GM12873 (cell line): Measurements from ENCODE around the gene ADGRA3.

ENCODE experiments used
- TF ChIP-seq, protein P1 (sequence below): IDR thresholded peaks from 2 replicates; pipeline ENCODE4 v1.5.1; 2012; ENCODE audit warnings: low read depth, mild to moderate bottlenecking, moderate library complexity, low read length, control low read depth; ENCODE audit not compliant: insufficient read depth; ENCODE audit errors: missing control alignments

ADGRA3 gene

DNA sequence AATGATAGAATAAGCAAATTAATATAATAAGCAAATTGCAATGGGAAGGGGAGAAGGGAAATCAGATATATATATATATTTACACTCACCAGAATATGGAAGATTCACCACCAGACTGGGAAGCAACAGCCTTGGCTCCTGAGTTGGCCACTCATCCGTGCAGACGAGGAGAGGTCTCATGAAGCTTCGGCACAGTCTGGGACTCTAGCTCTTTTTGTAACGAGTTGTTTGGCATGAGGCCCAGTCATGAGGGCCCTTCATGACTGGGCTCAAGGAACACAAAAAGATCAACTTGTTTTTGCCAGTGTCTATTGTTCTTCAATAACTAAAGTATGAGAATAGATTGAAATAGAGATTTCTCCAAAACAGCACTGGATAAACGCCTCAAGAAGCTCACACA lies 176.4 kb downstream of the ADGRA3 start:
- TF ChIP-seq, protein P1, sequence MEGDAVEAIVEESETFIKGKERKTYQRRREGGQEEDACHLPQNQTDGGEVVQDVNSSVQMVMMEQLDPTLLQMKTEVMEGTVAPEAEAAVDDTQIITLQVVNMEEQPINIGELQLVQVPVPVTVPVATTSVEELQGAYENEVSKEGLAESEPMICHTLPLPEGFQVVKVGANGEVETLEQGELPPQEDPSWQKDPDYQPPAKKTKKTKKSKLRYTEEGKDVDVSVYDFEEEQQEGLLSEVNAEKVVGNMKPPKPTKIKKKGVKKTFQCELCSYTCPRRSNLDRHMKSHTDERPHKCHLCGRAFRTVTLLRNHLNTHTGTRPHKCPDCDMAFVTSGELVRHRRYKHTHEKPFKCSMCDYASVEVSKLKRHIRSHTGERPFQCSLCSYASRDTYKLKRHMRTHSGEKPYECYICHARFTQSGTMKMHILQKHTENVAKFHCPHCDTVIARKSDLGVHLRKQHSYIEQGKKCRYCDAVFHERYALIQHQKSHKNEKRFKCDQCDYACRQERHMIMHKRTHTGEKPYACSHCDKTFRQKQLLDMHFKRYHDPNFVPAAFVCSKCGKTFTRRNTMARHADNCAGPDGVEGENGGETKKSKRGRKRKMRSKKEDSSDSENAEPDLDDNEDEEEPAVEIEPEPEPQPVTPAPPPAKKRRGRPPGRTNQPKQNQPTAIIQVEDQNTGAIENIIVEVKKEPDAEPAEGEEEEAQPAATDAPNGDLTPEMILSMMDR: no peak

- TF ChIP-seq, protein P1: no peak
Observed at GRCh38 chr4:22338796-22339195, 177.1 kb downstream of the ADGRA3 start.
